Right atrium auricular region (tissue), 2 donors: ENCODE data around the gene CPNE8. TPM values are rescaled to one million over a fixed set of nuclear protein-coding genes. Genes with fewer than 3 reads are reported as not detected.
A peak's percentile ranks its signal among the peaks of the same experiment; 100 is the strongest.

Experiments used
- DNase-seq: peaks from one replicate; pipeline ENCODE4 v3.0.0-alpha.2; 2019; ENCODE audit warnings: low spot score
- H3K27ac ChIP-seq, 2 donors: fragments of 200-600 bp; sonication (generic); 1 replicate in 1 of 2; 2 replicates in 1 of 2; pipeline ENCODE4 v1.5.1; 2016 to 2019
- H3K27me3 ChIP-seq, 2 donors: fragments of 200-600 bp; sonication (generic); one replicate each; pipeline versions ENCODE4 v1.5.1 to v1.6.0; 2017 to 2019
- H3K36me3 ChIP-seq: fragments of 200-600 bp; sonication (generic); one replicate; pipeline ENCODE4 v1.5.1; 2016
- H3K4me1 ChIP-seq, 2 donors: fragments of 200-600 bp; sonication (generic); one replicate each; pipeline versions ENCODE4 v1.5.1 to v1.6.0; 2017 to 2019
- H3K4me3 ChIP-seq, 2 donors: fragments of 200-600 bp; sonication (generic); 1 replicate in 1 of 2; 2 replicates in 1 of 2; pipeline ENCODE4 v1.5.1; 2017 to 2019; ENCODE audit warnings: mild to moderate bottlenecking in 1 of 2, moderate library complexity in 1 of 2
- H3K9me3 ChIP-seq, 2 donors: fragments of 200-600 bp; sonication (generic); one replicate each; pipeline ENCODE4 v1.5.1; 2019
- CTCF ChIP-seq, 2 donors: fragments of 200-600 bp; sonication (generic); IDR thresholded peaks; one replicate each; pipeline ENCODE4 v1.5.1; 2019; ENCODE audit warnings: antibody characterized with exemption in 2 of 2
- total RNA-seq, 2 donors: library from RNA; depleted of rRNA; stranded (reverse); fragments of >200 nt; gene quantifications; one replicate each; pipeline ENCODE4 v1.1.0, GENCODE V29; 2016

Gene CPNE8
- total RNA-seq, 2 donors from 2014 or later = 33.1 to 36.2 TPM

- H3K36me3 ChIP-seq = no peaks in the 10 kb centered on the region
- H3K27me3 ChIP-seq = no peaks in the 10 kb centered on the region
- peak overlapping the region; percentile 93 to 98 for H3K27ac ChIP-seq
- peak overlapping the region; percentile 74 for H3K4me3 ChIP-seq
- DNase-seq = peak; percentile 93
- TF ChIP-seq CTCF (IDR thresholded peaks at IDR 0.05) = no peak
- peaks cover 0 to 20% of the 10 kb centered on the region in 2 donors for H3K4me1 ChIP-seq
- no peaks in the 10 kb centered on the region for H3K9me3 ChIP-seq
Measured at GRCh38 chr12:38904537-38905479, 583 bp downstream of the CPNE8 start.

GRCh38 chr12:38903596-38903995, 1.8 kb downstream of the CPNE8 start:
- H3K4me3 ChIP-seq = peak overlapping the region; percentile 74
- H3K9me3 ChIP-seq = no peaks in the 10 kb centered on the region
- no peak for TF ChIP-seq CTCF (IDR thresholded peaks at IDR 0.05)
- DNase-seq = no peak
- H3K4me1 ChIP-seq = peaks cover 0 to 20% of the 10 kb centered on the region in 2 donors
- H3K36me3 ChIP-seq = no peaks in the 10 kb centered on the region
- H3K27ac ChIP-seq = peak overlapping the region; percentile 93 to 98
- H3K27me3 ChIP-seq = no peaks in the 10 kb centered on the region

GRCh38 chr12:38898001-38898684, 7.2 kb downstream of the CPNE8 start:
- TF ChIP-seq CTCF (IDR thresholded peaks at IDR 0.05) = no peak
- no peak for DNase-seq
- peak overlapping the region in 1 of 2 donors; percentile 9 for H3K27ac ChIP-seq
- H3K4me3 ChIP-seq = no peak overlapping the region
- H3K4me1 ChIP-seq = peaks cover 0 to 26% of the 10 kb centered on the region in 2 donors
- H3K36me3 ChIP-seq = no peaks in the 10 kb centered on the region
- no peaks in the 10 kb centered on the region for H3K9me3 ChIP-seq
- H3K27me3 ChIP-seq = no peaks in the 10 kb centered on the region

GRCh38 chr12:38895446-38895845, 9.9 kb downstream of the CPNE8 start:
- Histone ChIP-seq H3K4me3 (no peak overlapping the region), H3K9me3 (no peaks in the 10 kb centered on the region), H3K27ac (peak overlapping the region in 1 of 2 donors; percentile 28), H3K36me3 (no peaks in the 10 kb centered on the region), H3K27me3 (no peaks in the 10 kb centered on the region), H3K4me1 (peaks cover 0 to 46% of the 10 kb centered on the region in 2 donors)
- TF ChIP-seq CTCF (IDR thresholded peaks at IDR 0.05) = no peak
- no peak for DNase-seq

- peak overlapping the region in 1 of 2 donors; percentile 74 for H3K27ac ChIP-seq
- H3K4me3 ChIP-seq = no peak overlapping the region
- H3K4me1 ChIP-seq = peaks cover 0 to 52% of the 10 kb centered on the region in 2 donors
- no peak for DNase-seq
- TF ChIP-seq CTCF (IDR thresholded peaks at IDR 0.05) = no peak
- H3K9me3 ChIP-seq = no peaks in the 10 kb centered on the region
- no peaks in the 10 kb centered on the region for H3K27me3 ChIP-seq
- no peaks in the 10 kb centered on the region for H3K36me3 ChIP-seq
Measured at GRCh38 chr12:38892976-38893375, 12.4 kb downstream of the CPNE8 start.
